HG02884 (cell line): ENCODE results near the gene MYPOP.
"Not testable (repeated sequence)": the region's sequence is repeated elsewhere in the genome, so short reads cannot be mapped to it uniquely, and the experiment has no call there.

Experiments used
- ATAC-seq: cut with Tn5 transposase; IDR thresholded peaks from one replicate; pipeline ENCODE4 v1.9.1; 2021; ENCODE audit warnings: mild to moderate bottlenecking, moderate library complexity; ENCODE audit not compliant: unreplicated experiment

Gene MYPOP

DNA sequence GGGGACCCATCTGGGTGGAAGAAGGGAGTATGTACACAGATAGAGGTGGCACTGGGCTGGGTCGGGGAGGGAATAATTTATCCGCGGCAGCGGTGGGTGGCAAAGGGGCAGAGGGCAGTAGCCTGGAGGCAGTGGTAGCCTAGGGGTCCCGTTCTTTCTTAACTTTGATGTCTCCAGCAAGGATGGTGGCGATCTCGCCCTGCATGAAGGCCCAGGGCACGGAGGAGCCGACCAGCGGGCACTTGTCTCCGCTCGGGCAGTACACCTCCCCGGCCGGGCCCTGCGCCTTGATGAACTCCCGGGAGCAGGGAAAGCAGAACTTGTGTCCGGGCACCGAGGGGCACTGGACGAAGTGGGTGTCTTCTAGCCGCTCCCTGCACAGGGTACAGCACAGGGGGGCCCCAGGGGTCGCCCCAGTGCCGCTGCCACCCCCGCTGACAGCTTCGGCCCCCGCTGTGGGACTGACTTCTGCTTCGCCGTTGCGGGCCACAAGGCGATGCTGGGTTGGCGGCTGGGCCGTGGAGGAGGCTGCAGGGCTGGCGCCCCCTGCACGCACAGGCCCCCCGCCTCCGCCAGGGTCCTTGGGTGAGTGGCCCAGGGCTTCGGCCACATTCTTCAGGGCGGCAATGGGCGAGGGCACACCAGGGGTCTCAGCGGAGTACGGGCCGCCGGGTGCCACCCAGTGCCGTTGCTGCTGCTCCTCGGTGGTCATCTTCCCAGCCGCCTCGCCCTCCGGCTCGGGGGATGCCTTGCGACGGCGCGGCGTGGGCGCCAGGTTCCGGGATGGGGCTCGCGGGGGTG is 18.3 kb downstream of the MYPOP start:
- ATAC-seq = no peak

DNA sequence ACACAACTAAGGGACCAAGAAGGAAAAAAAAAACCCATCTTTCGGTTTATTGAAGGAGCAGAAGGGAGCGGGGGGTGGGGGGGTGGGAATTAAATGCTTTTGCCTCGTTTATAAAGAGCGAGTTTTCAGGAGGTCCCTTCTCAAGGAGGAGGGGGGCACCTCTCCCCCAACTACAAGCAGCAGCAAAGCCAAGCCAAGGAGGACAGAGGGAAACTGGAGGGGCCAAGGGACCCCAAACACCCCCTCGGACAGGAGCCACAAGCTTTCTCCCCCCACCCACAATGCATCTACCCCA is 18.9 kb downstream of the MYPOP start:
- ATAC-seq = no peak

DNA sequence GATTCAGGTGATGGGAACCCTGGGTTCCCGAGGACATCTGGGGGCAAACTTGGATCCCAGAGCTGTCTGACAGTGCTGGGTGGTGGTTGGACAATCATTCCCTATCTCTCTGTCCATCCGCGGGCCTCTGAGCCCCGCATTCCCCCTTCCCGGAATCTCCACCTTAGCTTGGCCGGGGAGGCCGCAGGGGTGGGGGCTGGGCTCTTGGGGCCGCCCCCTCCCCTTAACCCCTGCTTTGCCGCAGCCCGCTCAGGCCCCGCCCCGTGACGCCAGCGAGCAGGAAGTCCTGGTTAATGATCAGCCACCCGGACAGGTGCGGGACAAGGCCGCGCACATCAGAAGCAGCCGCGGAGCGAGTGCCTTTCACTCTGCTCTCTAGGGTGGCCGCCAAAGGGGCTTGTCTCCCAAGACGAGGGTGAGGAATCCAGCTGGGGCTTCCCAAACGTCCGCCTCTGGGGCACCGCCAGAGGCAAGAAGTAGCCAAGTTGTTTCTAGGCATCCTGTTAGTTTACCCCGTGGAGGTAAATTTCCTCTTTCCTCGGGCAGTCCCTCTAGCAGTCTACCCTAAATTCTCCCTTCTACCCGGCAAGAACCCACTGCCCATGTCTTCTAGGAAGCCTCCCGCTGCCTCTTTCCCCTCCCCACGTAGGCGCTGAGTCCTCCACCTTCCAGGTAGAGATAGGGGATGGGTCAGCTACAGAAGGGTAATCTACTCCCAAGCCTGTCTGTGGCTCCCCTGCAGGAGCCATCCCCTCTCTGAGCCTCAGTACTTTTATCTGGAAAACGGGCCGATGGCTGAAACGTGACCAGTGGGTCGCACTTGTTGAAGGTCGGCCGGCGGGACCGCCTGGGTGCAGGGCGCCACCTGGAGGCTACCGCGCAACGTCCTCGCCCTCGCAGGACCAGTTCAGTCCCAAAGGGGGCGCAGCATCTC is 19.5 kb downstream of the MYPOP start:
- ATAC-seq = no peak

GRCh38 chr19:45881909-45882528 is 20.4 kb downstream of the MYPOP start:
- ATAC-seq = no peak

DNA sequence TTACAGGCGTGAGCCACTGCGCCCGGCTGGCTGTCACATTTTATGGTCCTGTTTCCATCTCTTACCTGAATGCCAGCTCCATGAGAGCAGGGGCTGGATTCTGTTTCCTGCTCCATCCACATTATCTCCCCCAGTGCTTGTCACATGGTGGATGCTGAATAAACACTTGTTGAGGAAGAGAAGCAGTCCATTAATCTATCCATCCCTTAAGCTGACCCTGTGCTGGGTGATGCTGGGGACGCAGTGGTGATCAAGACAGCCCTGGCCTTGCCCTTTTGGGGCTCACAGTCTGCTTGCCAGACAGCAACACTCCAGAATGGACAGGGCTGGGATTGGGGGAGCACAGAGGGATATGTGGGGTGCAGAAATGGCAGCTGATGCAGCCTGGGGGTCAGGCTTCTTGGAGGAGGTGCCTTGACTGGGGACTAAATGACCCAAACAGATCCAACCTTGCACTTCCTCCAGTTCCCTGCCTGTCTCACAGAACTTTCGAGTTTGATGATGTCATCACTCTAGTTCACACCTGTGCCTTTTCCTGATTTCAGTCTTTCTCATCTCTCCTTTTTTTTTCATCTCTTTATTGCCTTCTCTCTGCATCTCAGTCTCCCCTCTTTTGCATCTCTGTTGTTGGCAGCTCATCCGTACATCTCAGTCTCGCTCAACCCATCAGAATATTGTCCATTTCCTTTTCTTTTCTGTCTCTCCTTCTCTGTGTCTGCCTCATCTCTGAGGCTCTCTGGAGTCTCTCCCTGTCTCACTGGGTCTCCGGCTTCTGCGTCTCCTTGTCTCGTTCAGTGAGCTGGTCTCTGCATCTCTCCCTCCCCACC is 21.1 kb downstream of the MYPOP start:
- no peak for ATAC-seq

- no peak for ATAC-seq
Observed at GRCh38 chr19:45879971-45880370, 22.4 kb downstream of the MYPOP start.

- ATAC-seq = no peak
Observed at GRCh38 chr19:45879055-45879454, 23.4 kb downstream of the MYPOP start.

GRCh38 chr19:45878043-45878794 is 24.2 kb downstream of the MYPOP start:
- no peak for ATAC-seq

- ATAC-seq = no peak
Observed at GRCh38 chr19:45876411-45877197, 25.8 kb downstream of the MYPOP start.

DNA sequence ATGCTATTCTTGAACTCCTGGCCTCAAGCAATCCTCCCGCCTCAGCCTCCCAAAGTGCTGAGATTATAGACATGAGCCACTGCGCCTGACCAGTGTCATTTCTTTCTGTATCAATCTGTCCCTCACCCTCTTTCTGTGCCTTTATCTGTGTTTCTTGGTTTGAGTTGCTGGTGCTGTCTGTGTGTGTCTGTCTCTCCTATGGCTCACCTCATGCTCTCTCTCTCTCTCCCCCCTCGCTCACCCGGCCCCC is 26.3 kb downstream of the MYPOP start:
- ATAC-seq = no peak

GRCh38 chr19:45874620-45874966 is 27.8 kb downstream of the MYPOP start:
- no peak for ATAC-seq

DNA sequence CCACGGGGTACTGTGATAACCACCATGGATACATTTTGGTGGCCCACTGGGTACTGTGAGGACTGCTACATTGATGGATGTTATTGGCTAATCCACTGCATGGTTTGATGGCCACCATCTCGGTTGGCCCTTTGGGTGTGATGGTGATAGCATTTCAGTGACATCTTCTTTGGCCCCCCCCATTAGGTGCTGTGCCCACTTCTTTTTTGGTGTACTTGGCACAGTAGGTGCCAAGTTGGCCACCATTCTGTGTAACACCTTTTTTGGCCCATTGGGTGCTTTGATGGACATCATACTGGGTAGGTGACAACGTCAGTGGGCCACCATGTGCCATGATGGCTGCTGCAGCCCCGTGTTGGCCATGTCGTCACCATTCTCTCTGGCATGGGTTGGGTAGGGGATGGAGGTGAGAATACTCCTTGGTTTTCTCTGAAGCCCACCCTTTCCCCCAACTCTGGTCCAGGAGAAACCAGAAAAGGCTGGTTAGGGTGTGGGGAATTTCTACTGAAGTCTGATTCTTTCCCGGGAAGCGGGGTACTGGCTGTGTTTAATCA is 29.1 kb downstream of the MYPOP start:
- no peak for ATAC-seq

GRCh38 chr19:45872095-45872919 is 30.1 kb downstream of the MYPOP start:
- ATAC-seq = no peak

DNA sequence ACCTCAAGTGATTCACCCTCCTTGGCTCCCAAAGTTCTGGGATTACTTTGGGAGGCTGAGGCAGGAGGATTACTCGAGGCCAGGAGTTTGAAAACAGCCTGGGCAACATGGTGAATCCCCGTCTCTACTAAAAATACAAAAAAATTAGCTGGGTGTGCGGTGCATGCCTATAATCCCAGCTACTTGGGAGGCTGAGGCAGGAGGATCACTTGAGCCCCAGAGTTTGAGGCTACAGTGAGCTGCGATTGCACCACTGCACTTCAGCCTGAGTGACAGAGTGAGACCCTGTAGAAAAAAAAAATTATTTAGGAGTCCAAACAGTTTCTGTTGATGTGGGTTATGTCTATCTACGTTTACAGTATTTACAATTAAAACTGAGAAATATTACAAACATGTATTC is 31.6 kb downstream of the MYPOP start:
- ATAC-seq = no peak

GRCh38 chr19:45867241-45867640 is 35.2 kb downstream of the MYPOP start:
- ATAC-seq = not testable (repeated sequence)

- no peak for ATAC-seq
Observed at GRCh38 chr19:45866400-45867176, 35.8 kb downstream of the MYPOP start.

- ATAC-seq = no peak
Observed at GRCh38 chr19:45865269-45865948, 37.0 kb downstream of the MYPOP start.
